ENCODE data around the gene QSER1. TPM values are rescaled to one million over a fixed set of nuclear protein-coding genes. Genes with fewer than 3 reads are reported as not detected.

The QSER1 gene
- total RNA-seq, 1 experiment from 2014 or later = 74.0 TPM

GRCh38 chr11:32916361-32916760 lies 23.8 kb downstream of the QSER1 start:
- POLR2A ChIA-PET = no interaction called here
- H3K36me3 Mint-ChIP-seq = peaks cover 11% of the 10 kb centered on the region

GRCh38 chr11:32916994-32917393 lies 24.4 kb downstream of the QSER1 start:
- DNase-seq (ENCODE audit: low spot score) = no peak
- peaks cover 31% of the 10 kb centered on the region for H3K4me1 Mint-ChIP-seq
- peak overlapping the region; percentile 70 for H3K27ac Mint-ChIP-seq
- H3K9me3 Mint-ChIP-seq = no peaks in the 10 kb centered on the region
- POLR2A ChIA-PET = interaction anchor here (1.3 kb wide), 1 partner anchor 25 kb away, joined by 3 read pairs; no protein-coding TSS in a partner anchor
- H3K36me3 Mint-ChIP-seq = peaks cover 7% of the 10 kb centered on the region
- no peak for ATAC-seq
- H3K27me3 Mint-ChIP-seq (ENCODE audit: low read depth) = no peaks in the 10 kb centered on the region
- H3K4me3 Mint-ChIP-seq = no peak overlapping the region
- CTCF ChIA-PET = no interaction called here
- TF ChIP-seq TEAD4 (CRISPR knock-in tag; IDR thresholded peaks at IDR 0.05) (no peak), E2F4 (CRISPR knock-in tag; IDR thresholded peaks at IDR 0.05; ENCODE audit: borderline replicate concordance, low read depth) (no peak)

More at GRCh38 chr11:32916361-32916760, 23.8 kb downstream of the QSER1 start:
- DNase-seq (ENCODE audit: low spot score) (no peak), ATAC-seq (no peak)
- Mint-ChIP-seq H3K4me1 (peaks cover 36% of the 10 kb centered on the region), H3K4me3 (no peak overlapping the region), H3K9me3 (no peaks in the 10 kb centered on the region), H3K27me3 (ENCODE audit: low read depth) (no peaks in the 10 kb centered on the region), H3K27ac (no peak overlapping the region)
- CTCF ChIA-PET = no interaction called here
- TF ChIP-seq USF1 (CRISPR knock-in tag; IDR thresholded peaks at IDR 0.05) (no peak), JAZF1 (CRISPR knock-in tag; IDR thresholded peaks at IDR 0.05) (no peak), MAX (CRISPR knock-in tag; IDR thresholded peaks at IDR 0.05) (no peak), NFATC4 (CRISPR knock-in tag; IDR thresholded peaks at IDR 0.05) (no peak), GABPB1 (CRISPR knock-in tag; IDR thresholded peaks at IDR 0.05) (no peak), ETV6 (CRISPR knock-in tag; IDR thresholded peaks at IDR 0.05) (no peak), ATF3 (CRISPR knock-in tag; conservative IDR thresholded peaks at IDR 0.05) (no peak), JUN (CRISPR knock-in tag; IDR thresholded peaks at IDR 0.05) (no peak), TCF7 (CRISPR knock-in tag; IDR thresholded peaks at IDR 0.05; ENCODE audit: low read depth) (no peak), OVOL2 (CRISPR knock-in tag; IDR thresholded peaks at IDR 0.05; ENCODE audit: borderline replicate concordance) (no peak), FOXP1 (CRISPR knock-in tag; IDR thresholded peaks at IDR 0.05; ENCODE audit: borderline replicate concordance) (no peak), MXD4 (CRISPR knock-in tag; IDR thresholded peaks at IDR 0.05; ENCODE audit: borderline replicate concordance) (no peak), GTF2I (CRISPR knock-in tag; conservative IDR thresholded peaks at IDR 0.05) (no peak), ZNF232 (CRISPR knock-in tag; IDR thresholded peaks at IDR 0.05) (no peak), SP1 (CRISPR knock-in tag; conservative IDR thresholded peaks at IDR 0.05) (no peak), TEAD4 (CRISPR knock-in tag; IDR thresholded peaks at IDR 0.05) (no peak), CREM (CRISPR knock-in tag; IDR thresholded peaks at IDR 0.05) (no peak)
- TF ChIP-seq, protein P1, sequence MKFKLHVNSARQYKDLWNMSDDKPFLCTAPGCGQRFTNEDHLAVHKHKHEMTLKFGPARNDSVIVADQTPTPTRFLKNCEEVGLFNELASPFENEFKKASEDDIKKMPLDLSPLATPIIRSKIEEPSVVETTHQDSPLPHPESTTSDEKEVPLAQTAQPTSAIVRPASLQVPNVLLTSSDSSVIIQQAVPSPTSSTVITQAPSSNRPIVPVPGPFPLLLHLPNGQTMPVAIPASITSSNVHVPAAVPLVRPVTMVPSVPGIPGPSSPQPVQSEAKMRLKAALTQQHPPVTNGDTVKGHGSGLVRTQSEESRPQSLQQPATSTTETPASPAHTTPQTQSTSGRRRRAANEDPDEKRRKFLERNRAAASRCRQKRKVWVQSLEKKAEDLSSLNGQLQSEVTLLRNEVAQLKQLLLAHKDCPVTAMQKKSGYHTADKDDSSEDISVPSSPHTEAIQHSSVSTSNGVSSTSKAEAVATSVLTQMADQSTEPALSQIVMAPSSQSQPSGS (CRISPR knock-in tag; IDR thresholded peaks at IDR 0.05; ENCODE audit: borderline replicate concordance, low read depth) = no peak
- TF ChIP-seq, protein P2, sequence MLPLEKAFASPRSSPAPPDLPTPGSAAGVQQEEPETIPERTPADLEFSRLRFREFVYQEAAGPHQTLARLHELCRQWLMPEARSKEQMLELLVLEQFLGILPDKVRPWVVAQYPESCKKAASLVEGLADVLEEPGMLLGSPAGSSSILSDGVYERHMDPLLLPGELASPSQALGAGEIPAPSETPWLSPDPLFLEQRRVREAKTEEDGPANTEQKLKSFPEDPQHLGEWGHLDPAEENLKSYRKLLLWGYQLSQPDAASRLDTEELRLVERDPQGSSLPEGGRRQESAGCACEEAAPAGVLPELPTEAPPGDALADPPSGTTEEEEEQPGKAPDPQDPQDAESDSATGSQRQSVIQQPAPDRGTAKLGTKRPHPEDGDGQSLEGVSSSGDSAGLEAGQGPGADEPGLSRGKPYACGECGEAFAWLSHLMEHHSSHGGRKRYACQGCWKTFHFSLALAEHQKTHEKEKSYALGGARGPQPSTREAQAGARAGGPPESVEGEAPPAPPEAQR (CRISPR knock-in tag; IDR thresholded peaks at IDR 0.05) = no peak
- TF ChIP-seq, protein P3, sequence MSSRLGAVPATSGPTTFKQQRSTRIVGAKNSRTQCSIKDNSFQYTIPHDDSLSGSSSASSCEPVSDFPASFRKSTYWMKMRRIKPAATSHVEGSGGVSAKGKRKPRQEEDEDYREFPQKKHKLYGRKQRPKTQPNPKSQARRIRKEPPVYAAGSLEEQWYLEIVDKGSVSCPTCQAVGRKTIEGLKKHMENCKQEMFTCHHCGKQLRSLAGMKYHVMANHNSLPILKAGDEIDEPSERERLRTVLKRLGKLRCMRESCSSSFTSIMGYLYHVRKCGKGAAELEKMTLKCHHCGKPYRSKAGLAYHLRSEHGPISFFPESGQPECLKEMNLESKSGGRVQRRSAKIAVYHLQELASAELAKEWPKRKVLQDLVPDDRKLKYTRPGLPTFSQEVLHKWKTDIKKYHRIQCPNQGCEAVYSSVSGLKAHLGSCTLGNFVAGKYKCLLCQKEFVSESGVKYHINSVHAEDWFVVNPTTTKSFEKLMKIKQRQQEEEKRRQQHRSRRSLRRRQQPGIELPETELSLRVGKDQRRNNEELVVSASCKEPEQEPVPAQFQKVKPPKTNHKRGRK (CRISPR knock-in tag; IDR thresholded peaks at IDR 0.05; ENCODE audit: borderline replicate concordance) = no peak
